Activated CD8-positive, alpha-beta T cell treated with anti-CD3 and anti-CD28 coated beads for 36 hours (primary cell): Measurements from ENCODE around the gene RBMS3. TPM values are rescaled to one million over a fixed set of nuclear protein-coding genes. Genes with fewer than 3 reads are reported as not detected.

Experiments
- ATAC-seq: fragments of 200-7000 bp; cut with Tn5 transposase; one replicate; pipeline ENCODE4 v1.10.0; 2021; ENCODE audit warnings: mild to moderate bottlenecking, moderate library complexity
- CTCF ChIA-PET: fragments of 350-600 bp; sonication (Branson Sonifier 250); formaldehyde crosslinking; loops from one replicate; lab custom pipeline; 2021; ENCODE audit warnings: antibody characterized with exemption; lab: Charles Lee
- POLR2A ChIA-PET: fragments of 350-600 bp; sonication (Branson Sonifier 250); formaldehyde crosslinking; loops from one replicate; lab custom pipeline; 2021; ENCODE audit warnings: antibody characterized with exemption; lab: Charles Lee
- DNase-seq: peaks from one replicate; pipeline ENCODE4 v3.0.0-alpha.2; 2020
- H3K27ac Mint-ChIP-seq: one replicate; pipeline ENCODE4 v1.8.0; 2021; ENCODE audit warnings: mild to moderate bottlenecking, mixed read lengths
- H3K27me3 Mint-ChIP-seq: one replicate; pipeline ENCODE4 v1.8.0; 2021; ENCODE audit warnings: mixed read lengths
- H3K36me3 Mint-ChIP-seq: one replicate; pipeline ENCODE4 v1.8.0; 2021; ENCODE audit warnings: low read depth, mixed read lengths
- H3K4me1 Mint-ChIP-seq: one replicate; pipeline ENCODE4 v1.8.0; 2021; ENCODE audit warnings: low read depth, mixed read lengths
- H3K4me3 Mint-ChIP-seq: one replicate; pipeline ENCODE4 v1.8.0; 2021; ENCODE audit warnings: mild to moderate bottlenecking, moderate library complexity, mixed read lengths
- H3K9me3 Mint-ChIP-seq: one replicate; pipeline ENCODE4 v1.8.0; 2021; ENCODE audit warnings: mixed read lengths
- intact Hi-C: fragments of 100-400 bp; cut with micrococcal nuclease; formaldehyde crosslinking; loops from one replicate; pipeline ENCODE4 v1.10.0; 2022
- total RNA-seq, 2 experiments: library from RNA; stranded (reverse); gene quantifications; one replicate each; pipeline ENCODE4 v1.2.3, GENCODE V29; 2021
- TF ChIP-seq, protein P1 (sequence below): fragments of 200-600 bp; IDR thresholded peaks from one replicate; pipeline ENCODE4 v1.8.0; 2022; ENCODE audit warnings: antibody characterized with exemption, mild to moderate bottlenecking

Gene RBMS3
- total RNA-seq, 2 experiments from 2014 or later, result 2.3 to 2.8 TPM

DNA sequence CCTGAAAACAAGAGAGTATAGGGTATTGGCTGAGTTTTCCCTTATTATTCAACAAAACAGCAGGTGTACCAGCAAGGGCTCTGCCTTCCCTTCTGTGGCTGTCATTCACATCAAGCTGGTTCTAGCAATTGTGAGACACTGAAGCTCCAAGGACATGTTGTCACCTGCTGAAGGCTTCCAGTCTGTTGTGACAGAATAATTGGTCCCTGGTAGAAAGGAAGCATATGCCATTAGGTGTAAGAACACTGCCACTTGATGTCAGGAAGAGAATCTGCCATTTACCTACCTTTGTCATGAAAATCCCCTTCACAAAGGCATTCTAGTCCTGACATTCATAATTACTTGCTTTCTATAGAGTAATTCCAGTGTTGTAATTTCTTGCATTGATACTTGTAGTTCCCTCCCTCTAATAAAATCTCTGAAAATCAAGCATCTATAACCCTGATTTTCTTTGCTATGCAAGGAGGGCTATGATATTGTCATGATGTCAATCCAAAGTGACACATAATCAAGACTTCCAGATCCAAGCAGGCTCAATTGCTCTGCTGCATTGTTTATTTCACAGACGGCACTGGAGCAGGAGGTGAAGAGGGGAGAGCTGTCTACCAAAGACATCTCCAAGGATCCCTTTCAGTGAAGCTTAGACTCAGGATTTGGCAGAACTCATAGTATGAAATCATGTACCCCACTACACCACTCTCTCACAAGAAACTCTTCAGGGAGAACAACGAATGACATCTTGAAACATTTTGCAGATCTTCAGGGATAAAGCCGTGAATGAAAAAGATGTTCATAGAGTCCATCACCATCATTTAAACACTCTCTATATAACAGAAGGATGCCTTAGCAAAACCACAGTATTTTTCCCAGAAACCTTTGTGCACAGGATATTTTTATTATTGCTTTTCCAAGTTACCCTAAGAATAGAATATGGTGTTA, 425.3 kb downstream of the RBMS3 start:
- intact Hi-C loops, result no loop called here
- TF ChIP-seq, protein P1, sequence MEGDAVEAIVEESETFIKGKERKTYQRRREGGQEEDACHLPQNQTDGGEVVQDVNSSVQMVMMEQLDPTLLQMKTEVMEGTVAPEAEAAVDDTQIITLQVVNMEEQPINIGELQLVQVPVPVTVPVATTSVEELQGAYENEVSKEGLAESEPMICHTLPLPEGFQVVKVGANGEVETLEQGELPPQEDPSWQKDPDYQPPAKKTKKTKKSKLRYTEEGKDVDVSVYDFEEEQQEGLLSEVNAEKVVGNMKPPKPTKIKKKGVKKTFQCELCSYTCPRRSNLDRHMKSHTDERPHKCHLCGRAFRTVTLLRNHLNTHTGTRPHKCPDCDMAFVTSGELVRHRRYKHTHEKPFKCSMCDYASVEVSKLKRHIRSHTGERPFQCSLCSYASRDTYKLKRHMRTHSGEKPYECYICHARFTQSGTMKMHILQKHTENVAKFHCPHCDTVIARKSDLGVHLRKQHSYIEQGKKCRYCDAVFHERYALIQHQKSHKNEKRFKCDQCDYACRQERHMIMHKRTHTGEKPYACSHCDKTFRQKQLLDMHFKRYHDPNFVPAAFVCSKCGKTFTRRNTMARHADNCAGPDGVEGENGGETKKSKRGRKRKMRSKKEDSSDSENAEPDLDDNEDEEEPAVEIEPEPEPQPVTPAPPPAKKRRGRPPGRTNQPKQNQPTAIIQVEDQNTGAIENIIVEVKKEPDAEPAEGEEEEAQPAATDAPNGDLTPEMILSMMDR, result no peak
- Mint-ChIP-seq H3K27ac (no peak overlapping the region), H3K4me3 (no peak overlapping the region), H3K36me3 (no peaks in the 10 kb centered on the region), H3K4me1 (no peaks in the 10 kb centered on the region), H3K9me3 (no peaks in the 10 kb centered on the region), H3K27me3 (no peaks in the 10 kb centered on the region)
- DNase-seq (no peak), ATAC-seq (no peak)
- CTCF ChIA-PET, result no interaction called here
- POLR2A ChIA-PET, result no interaction called here

GRCh38 chr3:29708884-29709283, 428.0 kb downstream of the RBMS3 start:
- intact Hi-C loops, result no loop called here
- Mint-ChIP-seq H3K9me3 (no peaks in the 10 kb centered on the region), H3K4me1 (no peaks in the 10 kb centered on the region), H3K36me3 (no peaks in the 10 kb centered on the region), H3K27me3 (no peaks in the 10 kb centered on the region), H3K4me3 (no peak overlapping the region), H3K27ac (no peak overlapping the region)
- no peak for ATAC-seq
- ChIA-PET CTCF (no interaction called here), POLR2A (interaction anchor here (0.7 kb wide), 1 partner anchor 13 kb away, joined by 3 read pairs; no protein-coding TSS in a partner anchor)
- no peak for DNase-seq
- TF ChIP-seq, protein P1, result no peak

GRCh38 chr3:29711255-29711771, 430.4 kb downstream of the RBMS3 start:
- Mint-ChIP-seq H3K36me3 (no peaks in the 10 kb centered on the region), H3K4me1 (no peaks in the 10 kb centered on the region), H3K9me3 (no peaks in the 10 kb centered on the region), H3K4me3 (no peak overlapping the region), H3K27me3 (no peaks in the 10 kb centered on the region), H3K27ac (no peak overlapping the region)
- intact Hi-C loops, result no loop called here
- CTCF ChIA-PET, result no interaction called here
- no peak for DNase-seq
- TF ChIP-seq, protein P1, result no peak
- POLR2A ChIA-PET, result no interaction called here
- ATAC-seq, result no peak

GRCh38 chr3:29716213-29716612, 435.3 kb downstream of the RBMS3 start:
- Mint-ChIP-seq H3K36me3 (no peaks in the 10 kb centered on the region), H3K27ac (no peak overlapping the region), H3K9me3 (no peaks in the 10 kb centered on the region), H3K27me3 (peaks cover 4% of the 10 kb centered on the region), H3K4me1 (no peaks in the 10 kb centered on the region), H3K4me3 (no peak overlapping the region)
- DNase-seq (no peak), ATAC-seq (no peak)
- intact Hi-C loops, result no loop called here
- ChIA-PET CTCF (no interaction called here), POLR2A (interaction anchor here (0.6 kb wide), 1 partner anchor 1087 kb away, joined by 3 read pairs; no protein-coding TSS in a partner anchor)
- TF ChIP-seq, protein P1, result no peak

GRCh38 chr3:29718661-29719065, 437.8 kb downstream of the RBMS3 start:
- Mint-ChIP-seq H3K4me1 (no peaks in the 10 kb centered on the region), H3K36me3 (no peaks in the 10 kb centered on the region), H3K27ac (no peak overlapping the region), H3K4me3 (no peak overlapping the region), H3K9me3 (no peaks in the 10 kb centered on the region), H3K27me3 (peaks cover 4% of the 10 kb centered on the region)
- ChIA-PET POLR2A (no interaction called here), CTCF (no interaction called here)
- ATAC-seq (no peak), DNase-seq (no peak)
- intact Hi-C loops, result no loop called here
- TF ChIP-seq, protein P1, result no peak
